Testis (tissue), 2 donors: ENCODE results near the gene MUC3A.

Experiments used
- POLR2A ChIP-seq: fragments of 450-650 bp; IDR thresholded peaks from one replicate; pipeline ENCODE4 v1.6.1; 2017; ENCODE audit warnings: antibody characterized with exemption, mild to moderate bottlenecking, moderate library complexity
- TF ChIP-seq, protein P1 (sequence below), 3 experiments: fragments of 450-650 bp in 2 of 3; fragments of 200-600 bp in 1 of 3; sonication (generic) in 1 of 3; IDR thresholded peaks; one replicate each; pipeline ENCODE4 v1.5.1; 2016 to 2019; ENCODE audit warnings: antibody characterized with exemption in 3 of 3, mild to moderate bottlenecking in 2 of 3, moderate library complexity in 1 of 3

DNA sequence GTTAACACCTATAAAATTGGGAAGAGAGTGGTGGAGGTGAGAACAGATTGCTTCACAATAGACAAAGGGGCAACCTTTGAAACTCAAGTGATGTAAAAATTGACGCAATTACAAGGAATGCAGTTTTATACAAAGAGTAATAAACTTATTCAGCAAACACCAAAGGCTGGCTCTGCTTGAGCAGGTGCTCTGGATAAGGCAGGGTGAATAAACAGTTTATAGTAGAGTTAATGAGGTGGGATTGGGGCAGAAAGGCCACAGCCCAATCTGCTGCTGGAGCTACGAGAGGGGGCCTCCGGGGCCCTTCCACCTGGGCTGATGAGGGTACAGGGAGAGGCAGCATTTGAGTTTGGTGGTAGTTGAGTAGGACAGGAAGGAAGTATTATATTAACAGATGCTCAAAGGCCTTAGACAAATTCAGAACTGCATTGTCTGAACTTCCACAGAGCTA, 26.1 kb downstream of the MUC3A start:
- TF ChIP-seq, protein P1, sequence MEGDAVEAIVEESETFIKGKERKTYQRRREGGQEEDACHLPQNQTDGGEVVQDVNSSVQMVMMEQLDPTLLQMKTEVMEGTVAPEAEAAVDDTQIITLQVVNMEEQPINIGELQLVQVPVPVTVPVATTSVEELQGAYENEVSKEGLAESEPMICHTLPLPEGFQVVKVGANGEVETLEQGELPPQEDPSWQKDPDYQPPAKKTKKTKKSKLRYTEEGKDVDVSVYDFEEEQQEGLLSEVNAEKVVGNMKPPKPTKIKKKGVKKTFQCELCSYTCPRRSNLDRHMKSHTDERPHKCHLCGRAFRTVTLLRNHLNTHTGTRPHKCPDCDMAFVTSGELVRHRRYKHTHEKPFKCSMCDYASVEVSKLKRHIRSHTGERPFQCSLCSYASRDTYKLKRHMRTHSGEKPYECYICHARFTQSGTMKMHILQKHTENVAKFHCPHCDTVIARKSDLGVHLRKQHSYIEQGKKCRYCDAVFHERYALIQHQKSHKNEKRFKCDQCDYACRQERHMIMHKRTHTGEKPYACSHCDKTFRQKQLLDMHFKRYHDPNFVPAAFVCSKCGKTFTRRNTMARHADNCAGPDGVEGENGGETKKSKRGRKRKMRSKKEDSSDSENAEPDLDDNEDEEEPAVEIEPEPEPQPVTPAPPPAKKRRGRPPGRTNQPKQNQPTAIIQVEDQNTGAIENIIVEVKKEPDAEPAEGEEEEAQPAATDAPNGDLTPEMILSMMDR (IDR thresholded peaks at IDR 0.05), result no peak
- TF ChIP-seq POLR2A, result no peak
